A673 (cell line): ENCODE results near the gene CNGA3. TPM values are rescaled to one million over a fixed set of nuclear protein-coding genes. Genes with fewer than 3 reads are reported as not detected.

Experiments
- BruUV-seq: library from RNA; stranded (reverse); fragments of 400-500 nt; replicated peaks from 2 replicates; lab custom pipeline; 2021; lab: Mats Ljungman, UMichigan
- CTCF ChIA-PET: fragments of 300-600 bp; sonication (Branson Sonifier 250); formaldehyde crosslinking; loops from one replicate; lab custom pipeline; 2022; ENCODE audit warnings: antibody characterized with exemption; lab: Charles Lee
- POLR2A ChIA-PET: fragments of 300-600 bp; sonication (Branson Sonifier 250); formaldehyde crosslinking; loops from one replicate; lab custom pipeline; 2022; ENCODE audit warnings: antibody characterized with exemption; ENCODE audit not compliant: low non-redundant PET; lab: Charles Lee
- DNase-seq: peaks from one replicate; pipeline ENCODE4 v3.0.0-alpha.2; 2015; ENCODE audit warnings: low spot score
- H3K27ac ChIP-seq: fragments of 200-600 bp; sonication (generic); 2 replicates; pipeline ENCODE4 v1.5.1; 2016; ENCODE audit warnings: mixed run types, low read depth, mild to moderate bottlenecking, mixed read lengths, antibody characterized with exemption, low read length; ENCODE audit not compliant: poor library complexity, severe bottlenecking
- H3K27me3 ChIP-seq: fragments of 200-600 bp; sonication (generic); replicated peaks from 2 replicates; pipeline ENCODE4 v1.6.1; 2017; ENCODE audit warnings: mixed run types, low read depth, mild to moderate bottlenecking, mixed read lengths, antibody characterized with exemption, low read length; ENCODE audit not compliant: insufficient read depth, poor library complexity
- H3K36me3 ChIP-seq: fragments of 200-600 bp; sonication (generic); 2 replicates; pipeline ENCODE4 v1.6.1; 2016; ENCODE audit warnings: mixed run types, mild to moderate bottlenecking, mixed read lengths, antibody characterized with exemption, low read length; ENCODE audit not compliant: insufficient read depth, poor library complexity, severe bottlenecking
- H3K4me1 ChIP-seq: fragments of 200-600 bp; sonication (generic); 2 replicates; pipeline ENCODE4 v1.6.1; 2017; ENCODE audit warnings: mixed run types, mild to moderate bottlenecking, mixed read lengths, antibody characterized with exemption, low read length; ENCODE audit not compliant: insufficient read depth, poor library complexity, severe bottlenecking
- H3K4me3 ChIP-seq: fragments of 200-600 bp; sonication (generic); 2 replicates; pipeline ENCODE4 v1.5.1; 2016; ENCODE audit warnings: low read depth, mixed run types, mild to moderate bottlenecking, mixed read lengths, low read length; ENCODE audit not compliant: poor library complexity, severe bottlenecking
- H3K9me3 ChIP-seq: fragments of 200-600 bp; sonication (generic); 2 replicates; pipeline ENCODE4 v1.6.1; 2016; ENCODE audit warnings: mixed run types, low read depth, mild to moderate bottlenecking, mixed read lengths, antibody characterized with exemption, low read length; ENCODE audit not compliant: poor library complexity, severe bottlenecking
- CTCF ChIP-seq: fragments of 300-800, 200-600 bp; sonication (generic); conservative IDR thresholded peaks from 2 replicates; pipeline ENCODE4 v1.5.1; 2017; ENCODE audit warnings: low read depth, mild to moderate bottlenecking, antibody characterized with exemption, low read length, moderate library complexity, mixed read lengths
- EZH2 ChIP-seq: fragments of 200-600 bp; sonication (generic); IDR thresholded peaks from 2 replicates; pipeline ENCODE4 v1.6.1; 2017; ENCODE audit warnings: borderline replicate concordance, low read depth, mild to moderate bottlenecking, mixed read lengths, antibody characterized with exemption, low read length; ENCODE audit not compliant: poor library complexity, severe bottlenecking
- intact Hi-C: fragments of 100-400 bp; cut with micrococcal nuclease; formaldehyde crosslinking; loops from one replicate; pipeline ENCODE4 v1.10.0; 2022; ENCODE audit not compliant: unreplicated experiment
- total RNA-seq: library from RNA; stranded (reverse); gene quantifications from 2 replicates; pipeline ENCODE4 v1.2.3, GENCODE V29; 2021

The CNGA3 gene
- total RNA-seq, 1 experiment from 2014 or later = not detected

- TF ChIP-seq CTCF (no peak), EZH2 (no peak)
- no TSS peak for BruUV-seq
- Histone ChIP-seq H3K9me3 (no peaks in the 10 kb centered on the region), H3K27ac (no peak overlapping the region), H3K4me1 (peaks cover 9% of the 10 kb centered on the region), H3K27me3 (no peaks in the 10 kb centered on the region), H3K36me3 (no peaks in the 10 kb centered on the region), H3K4me3 (no peak overlapping the region)
- intact Hi-C loops = no loop called here
- DNase-seq = no peak
- POLR2A ChIA-PET = no interaction called here
- CTCF ChIA-PET = no interaction called here
Measured at GRCh38 chr2:98446850-98447249, 100.6 kb downstream of the CNGA3 start.

Other genes with a start within 250 kb of the CNGA3 start
- 33.5 and 39.9 TPM in 2 replicates for gene INPP4A, start 98.4 kb downstream of the CNGA3 start, total RNA-seq